Epithelial cell of esophagus (primary cell): ENCODE data around the gene NBEAL2.

Experiments used
- DNase-seq: peaks from one replicate; pipeline ENCODE4 v3.0.0; 2010; ENCODE audit warnings: low read depth
- H3K4me3 ChIP-seq: 2 replicates; pipeline ENCODE4 v1.5.1; 2011; ENCODE audit warnings: mild to moderate bottlenecking, low read length, control low read depth
- CTCF ChIP-seq: IDR thresholded peaks from 2 replicates; pipeline ENCODE4 v1.5.1; 2011; ENCODE audit warnings: low read depth, mild to moderate bottlenecking, low read length, control low read depth, inconsistent platforms; ENCODE audit not compliant: insufficient read depth; ENCODE audit errors: missing control alignments

Gene NBEAL2

GRCh38 chr3:47002171-47003055 is 22.9 kb downstream of the NBEAL2 start:
- no peak for DNase-seq
- H3K4me3 ChIP-seq, result no peak overlapping the region
- TF ChIP-seq CTCF, result no peak

DNA sequence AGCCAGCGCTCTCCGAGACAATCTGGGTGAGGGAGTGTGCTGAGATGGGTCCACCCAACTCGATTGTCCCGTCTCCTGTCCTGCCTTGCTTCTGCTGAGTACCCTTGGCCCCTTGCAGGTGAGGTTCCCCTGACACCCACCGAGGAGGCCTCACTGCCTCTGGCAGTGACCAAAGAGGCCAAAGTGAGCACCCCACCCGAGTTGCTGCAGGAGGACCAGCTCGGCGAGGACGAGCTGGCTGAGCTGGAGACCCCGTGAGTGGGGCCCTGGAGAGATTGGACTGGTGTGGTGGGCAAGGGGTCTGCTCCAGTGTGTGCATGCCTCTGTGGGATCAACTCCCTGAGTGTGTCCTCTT is 23.6 kb downstream of the NBEAL2 start:
- DNase-seq, result no peak
- no peak for TF ChIP-seq CTCF
- H3K4me3 ChIP-seq, result no peak overlapping the region

- H3K4me3 ChIP-seq, result no peak overlapping the region
- no peak for DNase-seq
- no peak for TF ChIP-seq CTCF
These were observed 24.2 kb downstream of the NBEAL2 start for GRCh38 chr3:47003461-47004368.

- no peak for TF ChIP-seq CTCF
- no peak for DNase-seq
- no peak overlapping the region for H3K4me3 ChIP-seq
These were observed 25.1 kb downstream of the NBEAL2 start for GRCh38 chr3:47004369-47005211.

- no peak overlapping the region for H3K4me3 ChIP-seq
- no peak for TF ChIP-seq CTCF
- no peak for DNase-seq
These were observed 26.0 kb downstream of the NBEAL2 start for GRCh38 chr3:47005212-47006144.
